ENCODE results near the gene EEFSEC.

DNA sequence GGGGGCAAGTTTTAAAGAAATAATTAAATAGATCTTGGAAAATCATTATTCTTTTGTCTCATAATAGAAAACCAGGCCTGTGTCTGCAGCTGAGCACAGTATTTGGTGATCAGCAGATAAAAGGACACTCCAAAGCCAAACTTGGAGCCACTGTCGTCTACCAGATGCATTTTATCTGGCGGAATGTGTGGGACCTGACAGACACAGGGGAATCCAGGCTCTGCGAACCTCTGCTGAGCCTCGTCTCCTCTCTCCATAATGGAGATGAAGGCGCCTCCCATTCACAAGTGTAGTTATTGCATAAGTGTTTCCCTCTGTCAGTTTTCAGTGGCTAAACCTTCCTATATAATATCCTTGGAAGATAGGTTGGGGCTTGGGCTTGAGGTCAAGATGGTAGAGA, 42.1 kb downstream of the EEFSEC start:
- TF ChIP-seq, protein P1, sequence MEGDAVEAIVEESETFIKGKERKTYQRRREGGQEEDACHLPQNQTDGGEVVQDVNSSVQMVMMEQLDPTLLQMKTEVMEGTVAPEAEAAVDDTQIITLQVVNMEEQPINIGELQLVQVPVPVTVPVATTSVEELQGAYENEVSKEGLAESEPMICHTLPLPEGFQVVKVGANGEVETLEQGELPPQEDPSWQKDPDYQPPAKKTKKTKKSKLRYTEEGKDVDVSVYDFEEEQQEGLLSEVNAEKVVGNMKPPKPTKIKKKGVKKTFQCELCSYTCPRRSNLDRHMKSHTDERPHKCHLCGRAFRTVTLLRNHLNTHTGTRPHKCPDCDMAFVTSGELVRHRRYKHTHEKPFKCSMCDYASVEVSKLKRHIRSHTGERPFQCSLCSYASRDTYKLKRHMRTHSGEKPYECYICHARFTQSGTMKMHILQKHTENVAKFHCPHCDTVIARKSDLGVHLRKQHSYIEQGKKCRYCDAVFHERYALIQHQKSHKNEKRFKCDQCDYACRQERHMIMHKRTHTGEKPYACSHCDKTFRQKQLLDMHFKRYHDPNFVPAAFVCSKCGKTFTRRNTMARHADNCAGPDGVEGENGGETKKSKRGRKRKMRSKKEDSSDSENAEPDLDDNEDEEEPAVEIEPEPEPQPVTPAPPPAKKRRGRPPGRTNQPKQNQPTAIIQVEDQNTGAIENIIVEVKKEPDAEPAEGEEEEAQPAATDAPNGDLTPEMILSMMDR (IDR thresholded peaks at IDR 0.05): no peak
- TF ChIP-seq POLR2A (IDR thresholded peaks at IDR 0.05): no peak
